Keratinocyte (primary cell): ENCODE measurements around the gene SIM2.

Experiments used
- CTCF ChIP-seq, 3 experiments: IDR thresholded peaks in 1 of 3; conservative IDR thresholded peaks in 1 of 3; optimal IDR thresholded peaks in 1 of 3; 2 replicates in 2 of 3; 3 replicates in 1 of 3; pipeline versions ENCODE3 to v1.5.1; 2011; ENCODE audit warnings: low read length in 3 of 3, mild to moderate bottlenecking in 3 of 3, moderate library complexity in 2 of 3, control low read depth in 1 of 3, inconsistent platforms in 1 of 3; ENCODE audit not compliant: insufficient read depth in 2 of 3; ENCODE audit errors: extremely low read depth in 1 of 3
- EZH2 ChIP-seq: IDR thresholded peaks from one replicate; pipeline ENCODE4 v1.6.1; 2012; ENCODE audit warnings: inconsistent platforms, mild to moderate bottlenecking, low read length, moderate library complexity

GRCh38 chr21:36785615-36786014, 86.7 kb downstream of the SIM2 start:
- TF ChIP-seq CTCF (optimal IDR thresholded peaks at IDR 0.05 in 1 of 3, IDR thresholded peaks at IDR 0.05 in 1 of 3, conservative IDR thresholded peaks at IDR 0.05 in 1 of 3; ENCODE audit: extremely low read depth in 1 of 3, insufficient read depth in 2 of 3, low read length in 3 of 3) (no peak), EZH2 (no peak)
